GM03348 (cell line): ENCODE data around the gene EPHA3.
A peak's percentile ranks its signal among the peaks of the same experiment; 100 is the strongest.

Source experiments
- DNase-seq: peaks from one replicate; pipeline ENCODE4 v3.0.0; 2012; ENCODE audit warnings: low spot score

EPHA3 gene

GRCh38 chr3:89107461-89108290 lies at the start of gene EPHA3:
Gene EPHA3, plus strand, starts transcription at chr3:89107621. Its CDS starts 128 bp downstream, at chr3:89107749.
- DNase-seq: peak; percentile 79

DNA sequence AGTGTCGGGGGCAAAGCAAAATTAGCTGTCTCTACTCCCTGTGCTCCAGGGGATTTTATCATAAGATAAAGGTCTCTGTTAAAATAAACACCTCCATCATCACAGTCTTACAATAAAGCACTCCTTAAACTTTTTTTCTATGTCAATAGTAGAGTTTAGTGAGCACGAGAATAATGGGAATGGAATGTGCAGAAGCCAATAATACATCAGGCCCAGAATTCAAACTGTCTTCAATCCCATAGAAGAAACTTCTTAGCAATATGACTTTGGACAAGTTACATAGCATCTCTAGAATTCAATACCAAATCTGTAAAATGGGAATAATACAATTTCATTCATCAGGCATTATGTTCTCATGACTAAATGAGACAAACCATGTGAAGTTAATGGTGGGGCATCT lies 49.0 kb upstream of the EPHA3 start:
- DNase-seq: no peak

DNA sequence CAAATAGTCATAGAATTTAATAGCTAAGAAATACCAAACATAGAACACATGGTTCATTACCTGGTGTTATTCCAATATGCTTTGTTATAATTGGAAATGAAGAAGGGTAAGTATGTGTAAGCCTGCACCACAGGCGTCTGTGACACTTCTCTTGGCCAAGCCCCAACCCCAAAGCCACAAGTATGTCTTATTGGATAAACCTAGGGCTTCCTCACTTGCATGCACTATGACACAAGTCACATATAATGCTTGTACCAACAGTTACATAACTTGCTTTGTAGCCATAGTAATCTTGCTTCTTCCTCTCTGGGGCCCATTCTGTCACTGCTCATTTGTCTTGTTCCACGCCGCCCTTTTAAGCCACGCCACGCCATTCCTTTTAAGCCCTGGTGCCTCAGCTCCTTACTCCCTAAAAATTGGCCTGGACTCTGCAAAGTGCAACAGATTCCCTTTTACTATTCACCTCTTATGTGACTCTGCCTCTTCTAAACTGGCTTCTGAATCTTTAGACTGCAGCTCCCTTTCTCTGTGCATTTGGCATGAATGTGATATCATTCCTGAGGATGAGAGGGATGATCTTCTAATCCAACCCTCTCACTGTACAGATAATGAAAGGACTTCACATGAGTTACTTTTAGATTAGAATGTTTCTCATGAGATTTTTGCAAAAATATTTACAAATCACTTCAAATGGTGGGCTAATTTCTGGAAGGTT lies 48.1 kb upstream of the EPHA3 start:
- DNase-seq: peak; percentile 78

DNA sequence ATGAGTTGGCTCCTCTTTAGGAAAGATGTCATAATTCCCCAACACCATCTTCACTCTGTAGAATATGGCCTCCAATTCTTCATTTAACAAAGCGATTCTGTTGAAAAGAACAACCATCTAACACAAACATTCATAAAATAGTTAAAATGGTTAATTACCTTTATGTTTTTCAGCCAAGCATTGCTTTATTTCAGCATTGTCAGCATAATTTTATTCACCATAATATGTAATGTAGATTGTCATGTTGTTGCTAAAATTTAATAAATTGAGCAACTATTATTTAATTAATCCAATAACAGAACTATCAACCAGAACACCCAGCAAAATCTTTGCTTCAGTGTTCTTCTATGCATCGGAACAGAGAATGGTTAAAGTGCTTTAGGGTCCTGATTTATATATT lies 46.2 kb upstream of the EPHA3 start:
- DNase-seq: no peak

GRCh38 chr3:89067736-89068135 lies 39.7 kb upstream of the EPHA3 start:
- DNase-seq: no peak

DNA sequence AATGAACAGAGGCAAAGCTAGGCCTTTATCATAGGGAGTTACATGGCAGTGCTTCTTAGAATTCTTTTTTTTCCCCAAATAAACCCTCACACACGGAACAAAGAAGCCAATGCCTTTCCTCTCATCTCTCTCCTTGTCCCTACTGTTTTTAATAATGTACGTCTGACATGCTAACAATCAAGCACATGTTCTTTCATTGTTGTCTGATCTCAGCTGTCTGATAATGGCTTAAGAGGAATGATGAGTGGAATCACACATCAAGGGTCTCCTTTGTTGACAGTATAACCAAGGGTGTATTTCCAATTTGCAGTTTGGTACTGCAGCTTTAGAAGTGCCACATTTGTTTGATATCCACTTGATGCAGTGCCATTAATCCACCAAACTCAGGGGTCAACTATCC lies 34.8 kb upstream of the EPHA3 start:
- no peak for DNase-seq

- no peak for DNase-seq
These were observed 27.5 kb upstream of the EPHA3 start for GRCh38 chr3:89079944-89080343.

DNA sequence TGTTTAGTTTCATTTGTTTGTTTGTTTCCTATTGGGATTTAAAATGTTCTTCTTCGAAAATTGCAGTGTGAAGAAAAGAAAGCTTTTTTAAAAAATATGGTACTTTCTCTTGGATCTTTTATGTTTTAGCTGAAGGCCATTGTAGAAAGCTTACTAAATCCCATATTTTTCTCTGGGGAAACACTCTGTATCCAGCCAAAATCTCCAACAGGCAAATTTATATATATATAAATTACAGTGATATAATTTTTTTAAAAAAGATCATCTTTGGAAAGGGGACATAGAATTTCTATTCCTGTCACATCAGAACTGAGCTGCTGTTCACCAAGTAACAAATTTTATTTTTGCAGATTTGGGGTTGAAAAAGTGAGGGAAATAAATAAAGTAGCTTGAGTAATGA lies 19.6 kb upstream of the EPHA3 start:
- DNase-seq: no peak

GRCh38 chr3:89098173-89098572 lies 9.2 kb upstream of the EPHA3 start:
- no peak for DNase-seq

GRCh38 chr3:89098964-89099585 lies 8.3 kb upstream of the EPHA3 start:
- peak; percentile 63 for DNase-seq

DNA sequence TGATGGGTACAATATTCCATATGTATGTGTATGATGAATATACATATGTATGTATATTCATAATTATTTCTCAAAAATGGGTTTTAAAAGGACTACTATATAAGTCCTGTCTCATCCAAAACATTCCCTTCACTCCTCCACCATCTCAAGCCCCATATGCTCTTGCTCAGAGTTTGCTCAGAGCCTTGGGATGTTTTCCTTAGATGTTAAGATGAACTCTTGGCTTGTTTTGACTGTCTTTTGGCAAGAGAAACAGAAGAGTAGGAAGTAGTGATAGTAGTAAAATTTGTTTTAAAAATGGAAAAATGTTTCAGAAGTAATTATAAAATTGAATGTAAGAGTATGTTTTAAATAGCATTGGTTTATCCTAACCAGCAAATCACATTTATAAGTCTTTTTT lies 6.2 kb upstream of the EPHA3 start:
- no peak for DNase-seq

GRCh38 chr3:89101921-89102320 lies 5.5 kb upstream of the EPHA3 start:
- DNase-seq: no peak

DNA sequence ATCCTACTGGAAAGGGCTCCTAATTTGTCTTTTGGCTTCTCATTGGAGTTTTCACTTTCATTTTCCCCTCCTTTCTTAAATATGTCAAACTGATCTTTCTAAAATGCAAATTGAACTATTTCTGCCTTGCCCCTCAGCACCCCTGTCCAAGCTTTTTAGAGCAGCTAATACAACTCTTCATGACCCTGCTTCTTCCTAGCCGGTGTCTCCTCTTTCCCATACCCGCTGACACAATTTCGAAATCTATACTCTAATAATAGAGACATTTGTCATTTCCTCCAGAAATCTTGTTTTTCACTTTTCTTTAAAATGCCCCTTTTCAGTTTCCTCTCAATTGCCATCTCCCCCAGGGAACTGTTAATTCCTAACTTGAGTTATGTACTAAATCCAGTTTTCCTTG lies 2.9 kb upstream of the EPHA3 start:
- no peak for DNase-seq

DNA sequence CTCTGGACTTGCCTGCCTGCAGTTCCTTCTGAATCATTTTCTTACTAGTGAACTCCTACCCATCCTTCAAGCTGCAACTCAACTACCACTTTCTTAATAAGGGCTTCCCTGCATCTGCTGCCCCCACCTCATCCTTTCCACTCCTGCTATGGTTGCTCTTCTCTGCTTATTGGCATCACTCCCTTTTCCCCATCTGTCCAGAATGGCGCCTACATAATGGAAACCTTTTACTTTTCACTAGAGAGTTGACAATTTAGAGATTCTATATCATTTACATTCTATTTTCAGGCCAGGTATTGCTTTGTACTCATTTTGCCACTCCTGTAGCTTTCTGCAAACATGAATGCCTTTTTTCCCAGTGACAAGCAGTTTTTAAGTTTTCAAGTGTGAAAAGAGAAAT lies 1.9 kb upstream of the EPHA3 start:
- DNase-seq: no peak

DNA sequence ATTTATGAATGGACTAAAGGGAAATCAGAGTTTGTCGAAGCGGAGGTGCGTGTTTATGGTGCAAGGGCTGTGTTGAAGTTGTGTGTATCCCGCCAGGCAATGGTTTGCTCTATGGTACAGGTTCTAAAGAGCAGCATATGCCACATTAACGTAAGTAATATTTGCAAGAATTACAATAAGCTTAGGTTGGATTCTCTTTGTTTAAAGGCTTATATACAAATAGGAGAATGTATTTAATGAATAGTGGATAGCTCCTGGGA lies 800 bp downstream of the EPHA3 start:
- no peak for DNase-seq

DNA sequence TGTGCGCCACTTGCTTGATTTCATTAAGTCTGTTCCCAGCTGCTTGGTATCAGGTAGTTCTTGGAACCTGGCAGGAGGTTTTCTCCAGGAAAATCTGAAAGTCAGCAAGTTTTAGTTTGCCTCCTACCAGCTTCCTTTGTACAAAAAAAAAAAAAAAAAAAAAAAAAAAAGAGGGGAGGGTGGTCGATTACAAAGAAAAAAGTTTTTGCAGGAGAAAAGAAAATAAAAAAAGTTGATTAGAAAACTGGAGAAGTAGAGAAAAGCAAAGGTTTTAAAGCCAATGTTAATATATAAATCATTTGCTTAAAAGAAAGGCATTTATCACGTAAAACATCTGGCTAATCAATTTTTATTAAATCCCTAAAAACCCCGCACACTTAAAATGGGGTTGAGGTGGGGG lies 5.9 kb downstream of the EPHA3 start:
- no peak for DNase-seq

- DNase-seq: peak; percentile 63
These were observed 6.7 kb downstream of the EPHA3 start for GRCh38 chr3:89113893-89114840.

GRCh38 chr3:89114841-89115223 lies 7.4 kb downstream of the EPHA3 start:
- DNase-seq: no peak

- DNase-seq: peak; percentile 40
These were observed 9.1 kb downstream of the EPHA3 start for GRCh38 chr3:89116476-89116875.

- no peak for DNase-seq
These were observed 30.6 kb downstream of the EPHA3 start for GRCh38 chr3:89138048-89138447.

DNA sequence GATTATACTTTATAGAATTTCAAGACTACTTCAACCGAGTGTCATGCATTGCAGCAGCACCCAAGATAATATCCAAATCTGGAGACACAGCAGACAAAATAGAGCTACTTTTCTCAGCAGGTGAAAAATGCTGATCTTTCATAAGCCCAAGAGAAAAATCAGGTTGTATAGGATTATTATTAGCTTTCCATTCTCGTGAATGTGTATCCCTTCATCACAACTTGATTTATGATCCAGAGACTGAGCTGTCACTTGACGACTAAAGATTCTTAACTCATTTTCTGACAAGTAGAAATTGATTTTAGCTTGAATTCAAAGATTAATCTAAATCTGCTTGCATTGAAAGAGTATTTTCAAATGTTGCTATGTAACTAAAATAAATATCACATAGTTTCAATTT lies 32.4 kb downstream of the EPHA3 start:
- DNase-seq: no peak

DNA sequence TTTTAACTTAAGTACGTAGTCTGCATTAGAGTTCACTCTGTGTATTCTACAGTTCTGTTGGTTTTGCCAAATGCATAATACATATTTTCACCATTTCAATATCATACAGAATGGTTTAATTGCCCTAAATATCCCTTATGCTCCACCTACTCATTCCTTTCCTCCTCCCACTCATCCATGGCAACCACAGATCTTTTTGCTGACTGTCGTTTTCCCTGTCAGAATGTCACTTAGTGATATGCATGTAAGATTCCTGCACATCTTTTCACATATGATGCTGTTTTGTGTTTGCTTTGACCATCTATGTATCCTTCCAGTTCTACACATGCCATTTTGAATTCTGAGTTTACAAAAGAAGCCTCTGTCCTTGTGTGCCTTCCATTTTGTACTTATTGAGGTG lies 36.7 kb downstream of the EPHA3 start:
- DNase-seq: no peak
